MCF 10A (cell line): ENCODE data around the gene FCRL2. TPM values are rescaled to one million over a fixed set of nuclear protein-coding genes. Genes with fewer than 3 reads are reported as not detected.
A peak's percentile ranks its signal among the peaks of the same experiment; 100 is the strongest.

Source experiments
- BruUV-seq: library from RNA; stranded (reverse); fragments of 400-500 nt; replicated peaks from 2 replicates; lab custom pipeline; 2021; lab: Mats Ljungman, UMichigan
- CTCF ChIA-PET: fragments of 300-600 bp; sonication (Branson Sonifier 250); formaldehyde crosslinking; extraction: SDS; loops from one replicate; lab custom pipeline; 2021; ENCODE audit warnings: antibody characterized with exemption, inconsistent platforms; lab: Yijun Ruan, JAX
- POLR2A ChIA-PET: fragments of 300-600, 350-650 bp; sonication (Branson Sonifier 250); formaldehyde crosslinking; extraction: SDS; loops from one replicate; lab custom pipeline; 2020; ENCODE audit warnings: antibody characterized with exemption, inconsistent platforms; lab: Yijun Ruan, JAX
- DNase-seq: peaks from one replicate; pipeline ENCODE4 v3.0.0-alpha.2; 2018; ENCODE audit not compliant: unreplicated experiment
- H3K27ac Mint-ChIP-seq: one replicate; pipeline ENCODE4 v1.8.0; 2022; ENCODE audit warnings: mild to moderate bottlenecking, low read depth, mixed read lengths; ENCODE audit not compliant: unreplicated experiment
- H3K27me3 Mint-ChIP-seq: one replicate; pipeline ENCODE4 v1.8.0; 2022; ENCODE audit warnings: mixed read lengths; ENCODE audit not compliant: insufficient read depth, unreplicated experiment
- H3K36me3 Mint-ChIP-seq: one replicate; pipeline ENCODE4 v1.8.0; 2022; ENCODE audit warnings: mild to moderate bottlenecking, moderate library complexity, mixed read lengths; ENCODE audit not compliant: insufficient read depth, unreplicated experiment
- H3K4me1 Mint-ChIP-seq: one replicate; pipeline ENCODE4 v1.8.0; 2022; ENCODE audit warnings: mixed read lengths; ENCODE audit not compliant: insufficient read depth, unreplicated experiment
- H3K4me3 Mint-ChIP-seq: one replicate; pipeline ENCODE4 v1.8.0; 2022; ENCODE audit warnings: mild to moderate bottlenecking, moderate library complexity, mixed read lengths; ENCODE audit not compliant: unreplicated experiment
- H3K9me3 Mint-ChIP-seq: one replicate; pipeline ENCODE4 v1.8.0; 2022; ENCODE audit warnings: mixed read lengths; ENCODE audit not compliant: unreplicated experiment
- CTCF ChIP-seq: fragments of 200-600 bp; IDR thresholded peaks from one replicate; pipeline ENCODE4 v1.8.0; 2022; ENCODE audit warnings: antibody characterized with exemption, mild to moderate bottlenecking; ENCODE audit not compliant: unreplicated experiment
- intact Hi-C: fragments of 100-400 bp; cut with micrococcal nuclease; formaldehyde crosslinking; loops from 2 replicates; pipeline ENCODE4 v1.14.1; 2022
- total RNA-seq: library from RNA; stranded (reverse); gene quantifications from 2 replicates; pipeline ENCODE4 v1.2.3, GENCODE V29; 2022

The FCRL2 gene
- total RNA-seq, 1 experiment from 2014 or later, result not detected

GRCh38 chr1:157771661-157772425, 5.1 kb downstream of the FCRL2 start:
- no peak for TF ChIP-seq CTCF
- POLR2A ChIA-PET, result no interaction called here
- Mint-ChIP-seq H3K27ac (no peak overlapping the region), H3K4me1 (no peaks in the 10 kb centered on the region), H3K36me3 (no peaks in the 10 kb centered on the region), H3K27me3 (peaks cover 45% of the 10 kb centered on the region), H3K4me3 (no peak overlapping the region), H3K9me3 (no peaks in the 10 kb centered on the region)
- DNase-seq, result no peak
- intact Hi-C loops, result no loop called here
- no TSS peak for BruUV-seq
- CTCF ChIA-PET, result interaction anchor here (0.9 to 1.3 kb wide), 2 partner anchors 14 to 192 kb away, joined by 3 read pairs; no protein-coding TSS in a partner anchor

GRCh38 chr1:157770442-157771043, 6.4 kb downstream of the FCRL2 start:
- Mint-ChIP-seq H3K4me1 (no peaks in the 10 kb centered on the region), H3K36me3 (no peaks in the 10 kb centered on the region), H3K27me3 (peaks cover 41% of the 10 kb centered on the region), H3K27ac (no peak overlapping the region), H3K4me3 (no peak overlapping the region), H3K9me3 (no peaks in the 10 kb centered on the region)
- peak; percentile 26 for DNase-seq
- TF ChIP-seq CTCF, result no peak
- CTCF ChIA-PET, result interaction anchor here (0.6 to 1.3 kb wide), 4 partner anchors 15 to 796 kb away, joined by 3 read pairs; no protein-coding TSS in a partner anchor
- no TSS peak for BruUV-seq
- intact Hi-C loops, result no loop called here
- POLR2A ChIA-PET, result no interaction called here

GRCh38 chr1:157766792-157767191, 10.1 kb downstream of the FCRL2 start:
- no peak for DNase-seq
- ChIA-PET POLR2A (no interaction called here), CTCF (interaction anchor here (0.6 kb wide), 1 partner anchor 1175 kb away, joined by 3 read pairs; no protein-coding TSS in a partner anchor)
- Mint-ChIP-seq H3K4me3 (no peak overlapping the region), H3K36me3 (no peaks in the 10 kb centered on the region), H3K27ac (no peak overlapping the region), H3K9me3 (no peaks in the 10 kb centered on the region), H3K4me1 (no peaks in the 10 kb centered on the region), H3K27me3 (peaks cover 55% of the 10 kb centered on the region)
- intact Hi-C loops, result no loop called here
- no peak for TF ChIP-seq CTCF
- no TSS peak for BruUV-seq

- Mint-ChIP-seq H3K4me1 (no peaks in the 10 kb centered on the region), H3K36me3 (no peaks in the 10 kb centered on the region), H3K27ac (no peak overlapping the region), H3K9me3 (no peaks in the 10 kb centered on the region), H3K4me3 (no peak overlapping the region), H3K27me3 (peaks cover 15% of the 10 kb centered on the region)
- CTCF ChIA-PET, result no interaction called here
- no peak for TF ChIP-seq CTCF
- intact Hi-C loops, result no loop called here
- DNase-seq, result no peak
- no TSS peak for BruUV-seq
- POLR2A ChIA-PET, result no interaction called here
Measured at GRCh38 chr1:157758018-157758417, 18.9 kb downstream of the FCRL2 start.
